Large intestine (tissue), 3 donors: ENCODE results near the gene MYO1G. TPM values are rescaled to one million over a fixed set of nuclear protein-coding genes. Genes with fewer than 3 reads are reported as not detected.

Source experiments
- DNase-seq, 2 donors: peaks; one replicate each; pipeline versions ENCODE4 v3.0.0 to v3.0.0-alpha.2; 2013
- H3K27ac ChIP-seq: one replicate; pipeline ENCODE4 v1.5.1; 2013; ENCODE audit warnings: low read length
- H3K27me3 ChIP-seq: 2 replicates; pipeline ENCODE4 v1.6.1; 2013; ENCODE audit warnings: low read length; ENCODE audit not compliant: control insufficient read depth, insufficient read depth
- H3K36me3 ChIP-seq: 2 replicates; pipeline ENCODE4 v1.6.1; 2013; ENCODE audit warnings: low read length; ENCODE audit not compliant: control insufficient read depth, insufficient read depth
- H3K4me1 ChIP-seq: one replicate; pipeline ENCODE4 v1.6.1; 2013; ENCODE audit warnings: low read length; ENCODE audit not compliant: control insufficient read depth, insufficient read depth
- H3K4me3 ChIP-seq: one replicate; pipeline ENCODE4 v1.5.1; 2013; ENCODE audit warnings: low read length
- H3K9me3 ChIP-seq: one replicate; pipeline ENCODE4 v1.6.1; 2013; ENCODE audit warnings: mild to moderate bottlenecking, low read depth, low read length, moderate library complexity; ENCODE audit not compliant: control insufficient read depth
- WGBS: methylation state at CpG from one replicate; pipeline ENCODE4 v1.1.5; 2013; ENCODE audit warnings: low lambda C conversion rate; ENCODE audit not compliant: insufficient coverage; 5-methylcytosine and 5-hydroxymethylcytosine counted together
- polyA plus RNA-seq: library from polyadenylated mRNA; unstranded; fragments of 120-200 nt; gene quantifications from one replicate; pipeline ENCODE4 v1.2.1, GENCODE V29; 2013

The MYO1G gene
- polyA plus RNA-seq, 1 donor, result 2.2 TPM

- no peak for DNase-seq
- Histone ChIP-seq H3K4me1 (peaks cover 11% of the 10 kb centered on the region), H3K27me3 (no peaks in the 10 kb centered on the region), H3K27ac (no peak overlapping the region), H3K9me3 (no peaks in the 10 kb centered on the region), H3K36me3 (peaks cover 3% of the 10 kb centered on the region), H3K4me3 (no peak overlapping the region)
- WGBS, result no CpG with 5 or more reads among the region's 5 CpGs
Observed at GRCh38 chr7:44971902-44972441, 6.8 kb downstream of the MYO1G start.

- no peak overlapping the region for H3K4me3 ChIP-seq
- no CpG with 5 or more reads among the region's 10 CpGs for WGBS
- no peak overlapping the region for H3K27ac ChIP-seq
- H3K9me3 ChIP-seq, result no peaks in the 10 kb centered on the region
- DNase-seq, result no peak
- peaks cover 11% of the 10 kb centered on the region for H3K4me1 ChIP-seq
- peaks cover 3% of the 10 kb centered on the region for H3K36me3 ChIP-seq
- H3K27me3 ChIP-seq, result no peaks in the 10 kb centered on the region
Observed at GRCh38 chr7:44971188-44971901, 7.5 kb downstream of the MYO1G start.

- Histone ChIP-seq H3K4me1 (peaks cover 11% of the 10 kb centered on the region), H3K9me3 (no peaks in the 10 kb centered on the region), H3K27ac (no peak overlapping the region), H3K36me3 (no peaks in the 10 kb centered on the region), H3K27me3 (no peaks in the 10 kb centered on the region), H3K4me3 (no peak overlapping the region)
- WGBS, result no CpG with 5 or more reads among the region's 18 CpGs
- DNase-seq, result no peak
Observed at GRCh38 chr7:44970523-44971051, 8.2 kb downstream of the MYO1G start.

- no peaks in the 10 kb centered on the region for H3K27me3 ChIP-seq
- WGBS, result no CpG with 5 or more reads among the region's 21 CpGs
- no peak overlapping the region for H3K27ac ChIP-seq
- no peaks in the 10 kb centered on the region for H3K9me3 ChIP-seq
- no peak overlapping the region for H3K4me3 ChIP-seq
- H3K36me3 ChIP-seq, result no peaks in the 10 kb centered on the region
- H3K4me1 ChIP-seq, result peaks cover 11% of the 10 kb centered on the region
- DNase-seq, result no peak
Observed at GRCh38 chr7:44969701-44970522, 8.9 kb downstream of the MYO1G start.

GRCh38 chr7:44969049-44969700 is 9.6 kb downstream of the MYO1G start:
- WGBS, result no CpG with 5 or more reads among the region's 11 CpGs
- no peaks in the 10 kb centered on the region for H3K27me3 ChIP-seq
- no peak for DNase-seq

GRCh38 chr7:44967571-44968446 is 11.0 kb downstream of the MYO1G start:
- no peak for DNase-seq
- Histone ChIP-seq H3K27me3 (peaks cover 9% of the 10 kb centered on the region), H3K36me3 (no peaks in the 10 kb centered on the region), H3K4me1 (no peaks in the 10 kb centered on the region), H3K27ac (no peak overlapping the region), H3K9me3 (no peaks in the 10 kb centered on the region), H3K4me3 (no peak overlapping the region)
- WGBS, result no CpG with 5 or more reads among the region's 18 CpGs

More at GRCh38 chr7:44969049-44969700, 9.6 kb downstream of the MYO1G start:
- peaks cover 10% of the 10 kb centered on the region for H3K4me1 ChIP-seq
- H3K4me3 ChIP-seq, result no peak overlapping the region
- H3K36me3 ChIP-seq, result no peaks in the 10 kb centered on the region
- no peaks in the 10 kb centered on the region for H3K9me3 ChIP-seq
- H3K27ac ChIP-seq, result no peak overlapping the region

GRCh38 chr7:44966731-44967538 is 11.9 kb downstream of the MYO1G start:
- Histone ChIP-seq H3K9me3 (no peaks in the 10 kb centered on the region), H3K27ac (no peak overlapping the region), H3K36me3 (no peaks in the 10 kb centered on the region), H3K27me3 (peaks cover 18% of the 10 kb centered on the region), H3K4me3 (no peak overlapping the region), H3K4me1 (no peaks in the 10 kb centered on the region)
- WGBS, result no CpG with 5 or more reads among the region's 9 CpGs
- no peak for DNase-seq

GRCh38 chr7:44965937-44966730 is 12.7 kb downstream of the MYO1G start:
- no peak overlapping the region for H3K27ac ChIP-seq
- no CpG with 5 or more reads among the region's 18 CpGs for WGBS
- no peak overlapping the region for H3K4me3 ChIP-seq
- peaks cover 23% of the 10 kb centered on the region for H3K27me3 ChIP-seq
- H3K4me1 ChIP-seq, result no peaks in the 10 kb centered on the region
- no peaks in the 10 kb centered on the region for H3K9me3 ChIP-seq
- DNase-seq, result no peak
- H3K36me3 ChIP-seq, result no peaks in the 10 kb centered on the region
